Ovary (tissue), 3 donors: ENCODE measurements around the gene GRID2.

Experiments
- CTCF ChIP-seq, 3 donors: fragments of 450-650 bp in 2 of 3; fragments of 200-600 bp in 1 of 3; IDR thresholded peaks; one replicate each; pipeline versions ENCODE4 v1.5.1 to v1.8.0; 2016 to 2022; ENCODE audit warnings: antibody characterized with exemption in 3 of 3, mild to moderate bottlenecking in 1 of 3
- EP300 ChIP-seq: sonication (generic); formaldehyde crosslinking; IDR thresholded peaks from one replicate; pipeline ENCODE4 v1.6.1; 2017; ENCODE audit warnings: antibody characterized with exemption
- donor health status: DM: no; HTN: no; CAD: no.

GRCh38 chr4:92362028-92362427 is 58.3 kb downstream of the GRID2 start:
- TF ChIP-seq EP300 (no peak), CTCF (IDR thresholded peaks at IDR 0.05) (no peak)
